Measurements from ENCODE around the gene COPZ1. TPM values are rescaled to one million over a fixed set of nuclear protein-coding genes. Genes with fewer than 3 reads are reported as not detected.
"Not testable (repeated sequence)": the region's sequence is repeated elsewhere in the genome, so short reads cannot be mapped to it uniquely, and the experiment has no call there.

Gene COPZ1
- total RNA-seq, 1 donor from 2014 or later: 89.5 TPM

- DNase-seq (ENCODE audit: low read depth) (no peak), FAIRE-seq (no peak)
- TF ChIP-seq CTCF (IDR thresholded peaks at IDR 0.05; ENCODE audit: insufficient read depth, low read length, severe bottlenecking): no peak
- H3K36me3 ChIP-seq (ENCODE audit: control insufficient read depth, insufficient read depth, low read length): no peaks in the 10 kb centered on the region
- H3K27me3 ChIP-seq (ENCODE audit: control insufficient read depth, insufficient read depth, low read length): no peaks in the 10 kb centered on the region
- no peak overlapping the region for H3K4me3 ChIP-seq (ENCODE audit: low read depth, low read length)
Observed at GRCh38 chr12:54311051-54311450, 13.9 kb upstream of the COPZ1 start.

GRCh38 chr12:54312309-54312708 lies 12.6 kb upstream of the COPZ1 start:
- not testable (repeated sequence) for H3K27me3 ChIP-seq (ENCODE audit: control insufficient read depth, insufficient read depth, low read length); FAIRE-seq

GRCh38 chr12:54321363-54321762 lies 3.6 kb upstream of the COPZ1 start:
- no peak for DNase-seq (ENCODE audit: low read depth)
- Histone ChIP-seq H3K27me3 (ENCODE audit: control insufficient read depth, insufficient read depth, low read length) (no peaks in the 10 kb centered on the region), H3K4me3 (ENCODE audit: low read depth, low read length) (no peak overlapping the region), H3K36me3 (ENCODE audit: control insufficient read depth, insufficient read depth, low read length) (no peaks in the 10 kb centered on the region)
- no peak for TF ChIP-seq CTCF (IDR thresholded peaks at IDR 0.05; ENCODE audit: insufficient read depth, low read length, severe bottlenecking)
- no peak for FAIRE-seq

More at GRCh38 chr12:54312309-54312708, 12.6 kb upstream of the COPZ1 start:
- not testable (repeated sequence) for DNase-seq (ENCODE audit: low read depth); H3K4me3 ChIP-seq (ENCODE audit: low read depth, low read length); H3K36me3 ChIP-seq (ENCODE audit: control insufficient read depth, insufficient read depth, low read length)

- not testable (repeated sequence) for FAIRE-seq; H3K36me3 ChIP-seq (ENCODE audit: control insufficient read depth, insufficient read depth, low read length); H3K27me3 ChIP-seq (ENCODE audit: control insufficient read depth, insufficient read depth, low read length); DNase-seq (ENCODE audit: low read depth)
- H3K4me3 ChIP-seq (ENCODE audit: low read depth, low read length): peak overlapping the region; percentile 71
Observed at GRCh38 chr12:54325442-54326109, 645 bp downstream of the COPZ1 start.

GRCh38 chr12:54328595-54329337 lies 3.8 kb downstream of the COPZ1 start:
- TF ChIP-seq CTCF (IDR thresholded peaks at IDR 0.05; ENCODE audit: insufficient read depth, low read length, severe bottlenecking): no peak
- H3K27me3 ChIP-seq (ENCODE audit: control insufficient read depth, insufficient read depth, low read length): no peaks in the 10 kb centered on the region
- DNase-seq (ENCODE audit: low read depth): no peak
- peaks cover 1% of the 10 kb centered on the region for H3K36me3 ChIP-seq (ENCODE audit: control insufficient read depth, insufficient read depth, low read length)
- FAIRE-seq: no peak
- no peak overlapping the region for H3K4me3 ChIP-seq (ENCODE audit: low read depth, low read length)

- H3K27me3 ChIP-seq (ENCODE audit: control insufficient read depth, insufficient read depth, low read length): no peaks in the 10 kb centered on the region
- TF ChIP-seq CTCF (IDR thresholded peaks at IDR 0.05; ENCODE audit: insufficient read depth, low read length, severe bottlenecking): no peak
- DNase-seq (ENCODE audit: low read depth) (no peak), FAIRE-seq (no peak)
- peaks cover 1% of the 10 kb centered on the region for H3K36me3 ChIP-seq (ENCODE audit: control insufficient read depth, insufficient read depth, low read length)
- H3K4me3 ChIP-seq (ENCODE audit: low read depth, low read length): no peak overlapping the region
Observed at GRCh38 chr12:54329759-54330158, 4.8 kb downstream of the COPZ1 start.
